Suppressor macrophage (primary cell): ENCODE data around the gene MAEA.

Source experiments
- DNase-seq, 4 experiments: peaks; one replicate each; pipeline ENCODE4 v3.0.0-alpha.2; 2020 to 2022

MAEA gene

GRCh38 chr4:1300466-1301455 lies 11.1 kb downstream of the MAEA start:
- peak; percentile 98 to 100 (median 98) for DNase-seq

- no peak for DNase-seq
These were observed 12.5 kb downstream of the MAEA start for GRCh38 chr4:1302159-1302558.

DNA sequence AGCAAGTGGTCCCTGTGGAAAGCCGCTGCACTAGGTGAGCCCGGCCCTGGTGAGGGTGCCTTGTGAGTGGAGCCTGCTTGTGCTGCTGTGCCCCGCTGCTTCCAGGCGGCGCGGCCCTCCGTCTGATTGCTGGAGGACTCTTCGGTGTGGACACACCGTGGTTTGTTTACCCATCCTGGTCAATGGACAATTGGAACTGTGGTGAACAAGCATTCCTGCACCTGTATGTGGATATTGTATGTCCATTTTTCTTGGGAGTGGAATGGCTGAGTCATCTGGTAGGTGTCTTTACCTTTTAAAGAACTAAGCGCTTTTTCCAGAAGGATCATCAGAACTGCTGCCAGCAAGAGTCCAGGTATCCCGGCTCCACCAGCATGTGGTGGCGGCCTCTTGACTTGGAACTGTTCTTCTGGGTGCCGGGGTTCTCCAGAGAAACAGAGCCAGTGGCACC lies 15.6 kb downstream of the MAEA start:
- DNase-seq = no peak

DNA sequence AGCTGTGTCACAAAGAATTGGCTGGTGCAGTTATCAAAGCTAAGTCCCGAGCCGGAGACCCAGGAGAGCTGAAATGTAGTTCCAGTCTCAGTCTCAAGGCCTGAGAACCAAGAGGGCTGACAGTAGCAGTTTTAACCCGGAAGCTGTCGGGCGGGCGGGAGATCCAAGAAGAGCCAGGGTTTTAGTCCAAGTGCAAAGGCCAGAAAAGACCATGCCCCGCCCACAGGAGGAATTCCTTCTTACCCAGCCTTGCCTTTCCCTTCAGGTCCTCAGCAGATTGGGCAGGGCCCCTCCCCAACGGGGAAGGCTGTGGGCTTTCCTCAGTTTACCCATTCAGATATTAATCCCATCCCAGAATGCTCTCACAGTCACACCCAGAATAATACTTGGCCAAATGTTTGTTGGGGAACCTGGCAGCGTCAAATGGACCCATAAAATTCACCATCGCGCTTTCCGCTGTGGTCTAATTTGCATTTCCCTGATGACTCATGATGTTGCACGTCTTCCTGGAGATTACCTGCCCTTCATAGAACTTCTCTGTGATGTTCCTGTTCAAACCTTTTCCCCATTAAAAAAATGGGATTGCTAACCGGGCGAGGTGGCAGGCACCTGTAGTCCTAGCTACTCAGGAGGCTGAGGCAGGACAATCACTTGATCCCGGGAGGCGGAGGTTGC lies 16.2 kb downstream of the MAEA start:
- no peak for DNase-seq

GRCh38 chr4:1307951-1308735 lies 18.5 kb downstream of the MAEA start:
- no peak for DNase-seq

DNA sequence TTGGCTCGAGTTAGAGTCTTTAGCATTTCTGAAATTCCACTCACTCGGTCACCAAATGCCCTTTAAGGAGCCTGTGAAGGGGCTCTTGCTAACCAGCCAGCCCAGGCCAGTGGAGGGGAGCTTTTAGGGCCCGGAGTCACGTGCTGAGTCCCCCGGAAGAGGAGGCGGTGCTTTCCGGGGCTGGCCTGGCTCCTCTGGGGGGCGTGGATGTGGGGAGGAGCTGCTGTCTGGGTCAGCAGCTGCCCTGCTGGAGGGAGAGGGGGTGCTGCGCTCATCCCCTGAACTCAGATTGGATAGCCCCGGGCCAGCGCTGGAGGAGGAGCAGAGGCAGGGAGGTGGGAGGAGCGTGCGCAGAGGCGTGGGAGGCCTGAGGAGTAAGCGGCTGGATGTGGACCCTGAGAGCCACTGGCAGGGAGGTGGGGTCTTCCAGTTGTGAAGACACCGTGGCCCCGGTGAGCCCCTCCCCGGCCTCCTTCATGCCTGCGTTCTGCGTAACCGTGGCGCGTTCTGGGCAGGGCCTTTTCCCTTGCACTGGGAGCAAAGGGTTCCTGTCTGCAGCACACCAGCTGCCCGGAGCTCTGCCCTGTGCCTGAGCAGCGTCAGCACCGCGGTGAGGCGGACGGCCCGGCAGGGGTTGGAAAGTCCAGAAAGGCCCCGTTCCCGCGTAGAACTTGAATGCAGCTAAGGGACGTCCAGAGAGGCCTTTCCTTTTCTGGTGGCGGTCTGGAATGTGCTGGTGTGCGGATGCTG lies 19.7 kb downstream of the MAEA start:
- peak; percentile 82 to 90 (median 88) for DNase-seq

GRCh38 chr4:1310031-1310795 lies 20.5 kb downstream of the MAEA start:
- DNase-seq = no peak

GRCh38 chr4:1310796-1311631 lies 21.3 kb downstream of the MAEA start:
- DNase-seq = no peak

GRCh38 chr4:1312821-1313640 lies 23.3 kb downstream of the MAEA start:
- no peak for DNase-seq

GRCh38 chr4:1315306-1315705 lies 25.6 kb downstream of the MAEA start:
- DNase-seq = no peak

DNA sequence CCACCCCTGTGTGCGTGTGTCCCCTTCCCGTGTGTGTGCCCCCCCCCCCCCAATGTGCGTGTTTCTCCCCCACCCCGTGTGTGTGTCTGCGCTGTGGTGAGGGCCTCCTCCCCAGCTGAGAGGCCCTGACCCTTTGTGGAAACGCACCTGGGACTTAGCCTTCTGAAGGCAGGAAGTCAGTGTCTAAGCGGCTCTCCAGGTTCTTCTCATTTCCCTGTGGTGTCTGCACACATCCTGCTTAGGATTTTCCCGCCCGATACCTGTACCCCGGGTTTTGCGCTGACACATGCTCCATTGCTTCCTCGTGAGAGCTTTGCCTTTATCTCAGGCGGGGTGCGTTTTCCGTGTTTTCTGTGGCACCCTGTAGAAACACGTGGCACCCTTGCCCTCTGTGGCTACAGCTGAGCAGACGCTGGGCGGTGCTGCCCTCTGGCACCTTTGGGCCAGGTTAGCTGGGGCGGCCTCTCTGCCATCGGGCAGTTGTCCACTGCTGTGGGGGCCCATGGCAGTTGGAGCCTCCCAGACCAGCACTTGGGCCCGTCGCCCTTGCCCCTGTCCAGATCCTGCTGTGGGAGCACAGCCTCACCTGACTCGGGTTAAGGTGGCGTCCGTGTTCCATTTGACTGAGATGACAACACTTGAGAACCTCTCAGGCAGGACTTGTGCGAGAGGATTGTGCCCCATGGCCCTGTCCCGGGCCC lies 26.3 kb downstream of the MAEA start:
- DNase-seq = no peak

GRCh38 chr4:1316537-1317168 lies 27.0 kb downstream of the MAEA start:
- no peak for DNase-seq

- DNase-seq = no peak
These were observed 27.7 kb downstream of the MAEA start for GRCh38 chr4:1317177-1318045.

GRCh38 chr4:1318046-1318375 lies 28.3 kb downstream of the MAEA start:
- no peak for DNase-seq

GRCh38 chr4:1318488-1319213 lies 29.0 kb downstream of the MAEA start:
- DNase-seq = peak in 2 of 4 experiments; percentile 28 to 42

DNA sequence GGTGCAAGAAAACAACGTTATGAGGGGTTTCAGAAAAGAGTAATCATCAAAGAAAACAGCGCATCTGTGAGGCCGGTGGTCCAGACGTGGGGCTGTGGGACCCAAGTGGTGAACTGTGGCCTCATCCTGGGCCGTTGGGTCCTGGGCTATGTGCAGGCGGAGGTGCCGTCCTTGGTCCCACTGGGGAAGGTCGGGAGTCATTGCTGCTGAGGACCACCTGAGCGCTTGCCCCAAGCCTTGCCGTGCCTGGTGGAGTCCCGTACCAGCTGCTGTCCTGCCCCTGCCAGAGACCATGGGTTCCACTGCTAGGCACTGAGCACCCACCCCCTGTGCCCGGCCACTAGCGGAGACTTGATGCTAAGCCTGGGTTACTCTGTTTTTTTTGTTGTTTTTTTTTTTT lies 31.8 kb downstream of the MAEA start:
- no peak for DNase-seq
